ES-I3 (cell line): ENCODE data around the gene L1CAM.

Source experiments
- H3K36me3 ChIP-seq: 2 replicates; pipeline ENCODE4 v1.6.1; 2013; ENCODE audit warnings: mild to moderate bottlenecking, low read length, control low read depth, moderate library complexity; ENCODE audit not compliant: insufficient read depth
- H3K4me1 ChIP-seq: 2 replicates; pipeline ENCODE4 v1.6.1; 2013; ENCODE audit warnings: mild to moderate bottlenecking, control low read depth, low read length; ENCODE audit not compliant: insufficient read depth
- H3K9ac ChIP-seq: 2 replicates; pipeline ENCODE4 v1.6.1; 2013; ENCODE audit warnings: low read depth, mild to moderate bottlenecking, low read length, moderate library complexity
- H3K9me3 ChIP-seq: 2 replicates; pipeline ENCODE4 v1.6.1; 2013; ENCODE audit warnings: mild to moderate bottlenecking, low read length, moderate library complexity; ENCODE audit not compliant: control insufficient read depth, insufficient read depth

Gene L1CAM

GRCh38 chrX:153870288-153870690 lies 15.7 kb downstream of the L1CAM start:
- Histone ChIP-seq H3K9me3 (no peaks in the 10 kb centered on the region), H3K9ac (no peak overlapping the region), H3K36me3 (peaks cover 3% of the 10 kb centered on the region; the same call in 1 of the 2 replicates), H3K4me1 (peaks cover 6% of the 10 kb centered on the region)

GRCh38 chrX:153869473-153870287 lies 16.3 kb downstream of the L1CAM start:
- Histone ChIP-seq H3K4me1 (peaks cover 2% of the 10 kb centered on the region), H3K9ac (no peak overlapping the region), H3K36me3 (peaks cover 3% of the 10 kb centered on the region; the same call in 1 of the 2 replicates), H3K9me3 (no peaks in the 10 kb centered on the region)

GRCh38 chrX:153868576-153869472 lies 17.1 kb downstream of the L1CAM start:
- no peaks in the 10 kb centered on the region for H3K9me3 ChIP-seq
- peaks cover 3% of the 10 kb centered on the region; the same call in 1 of the 2 replicates for H3K36me3 ChIP-seq
- no peak overlapping the region for H3K9ac ChIP-seq
- no peaks in the 10 kb centered on the region; the same call in 1 of the 2 replicates for H3K4me1 ChIP-seq

- Histone ChIP-seq H3K4me1 (no peaks in the 10 kb centered on the region; the same call in 1 of the 2 replicates), H3K36me3 (peaks cover 3% of the 10 kb centered on the region; the same call in 1 of the 2 replicates), H3K9ac (no peak overlapping the region), H3K9me3 (no peaks in the 10 kb centered on the region)
Observed at GRCh38 chrX:153867671-153868070, 18.3 kb downstream of the L1CAM start.

GRCh38 chrX:153867139-153867538 lies 18.8 kb downstream of the L1CAM start:
- Histone ChIP-seq H3K36me3 (peaks cover 3% of the 10 kb centered on the region; the same call in 1 of the 2 replicates), H3K9ac (no peak overlapping the region), H3K4me1 (no peaks in the 10 kb centered on the region; the same call in 1 of the 2 replicates), H3K9me3 (no peaks in the 10 kb centered on the region)

- H3K9ac ChIP-seq: no peak overlapping the region
- H3K9me3 ChIP-seq: no peaks in the 10 kb centered on the region
- no peaks in the 10 kb centered on the region; the same call in 1 of the 2 replicates for H3K4me1 ChIP-seq
- H3K36me3 ChIP-seq: peaks cover 3% of the 10 kb centered on the region; the same call in 1 of the 2 replicates
Observed at GRCh38 chrX:153866302-153867019, 19.5 kb downstream of the L1CAM start.

- H3K4me1 ChIP-seq: no peaks in the 10 kb centered on the region
- no peak overlapping the region for H3K9ac ChIP-seq
- H3K36me3 ChIP-seq: peaks cover 3% of the 10 kb centered on the region; the same call in 1 of the 2 replicates
- no peaks in the 10 kb centered on the region for H3K9me3 ChIP-seq
Observed at GRCh38 chrX:153865685-153866084, 20.3 kb downstream of the L1CAM start.

GRCh38 chrX:153865321-153865580 lies 20.7 kb downstream of the L1CAM start:
- Histone ChIP-seq H3K9me3 (no peaks in the 10 kb centered on the region), H3K9ac (no peak overlapping the region), H3K36me3 (peaks cover 3% of the 10 kb centered on the region; the same call in 1 of the 2 replicates), H3K4me1 (no peaks in the 10 kb centered on the region)

GRCh38 chrX:153864561-153865320 lies 21.2 kb downstream of the L1CAM start:
- H3K9me3 ChIP-seq: no peaks in the 10 kb centered on the region
- H3K9ac ChIP-seq: no peak overlapping the region
- H3K4me1 ChIP-seq: no peaks in the 10 kb centered on the region
- peaks cover 3% of the 10 kb centered on the region; the same call in 1 of the 2 replicates for H3K36me3 ChIP-seq

GRCh38 chrX:153864101-153864500 lies 21.9 kb downstream of the L1CAM start:
- H3K9me3 ChIP-seq: no peaks in the 10 kb centered on the region
- peaks cover 3% of the 10 kb centered on the region; the same call in 1 of the 2 replicates for H3K36me3 ChIP-seq
- H3K4me1 ChIP-seq: no peaks in the 10 kb centered on the region
- H3K9ac ChIP-seq: no peak overlapping the region

- peaks cover 3% of the 10 kb centered on the region; the same call in 1 of the 2 replicates for H3K36me3 ChIP-seq
- H3K9ac ChIP-seq: no peak overlapping the region
- no peaks in the 10 kb centered on the region for H3K9me3 ChIP-seq
- no peaks in the 10 kb centered on the region for H3K4me1 ChIP-seq
Observed at GRCh38 chrX:153863251-153863991, 22.6 kb downstream of the L1CAM start.

- Histone ChIP-seq H3K4me1 (no peaks in the 10 kb centered on the region), H3K36me3 (no peaks in the 10 kb centered on the region; the same call in 1 of the 2 replicates), H3K9ac (no peak overlapping the region), H3K9me3 (no peaks in the 10 kb centered on the region)
Observed at GRCh38 chrX:153862369-153863250, 23.4 kb downstream of the L1CAM start.
